GM23338 (cell line): Measurements from ENCODE around the gene NCLN. TPM values are rescaled to one million over a fixed set of nuclear protein-coding genes. Genes with fewer than 3 reads are reported as not detected.

Source experiments
- ATAC-seq: fragments of 200-7000 bp; cut with Tn5 transposase; 3 replicates; pipeline ENCODE4 v1.9.1; 2020
- DNase-seq: peaks from one replicate; pipeline ENCODE4 v3.0.0-alpha.2; 2015; ENCODE audit warnings: low spot score
- H2AFZ ChIP-seq: fragments of 200-600 bp; sonication (generic); 2 replicates; pipeline ENCODE4 v1.8.0; 2016; ENCODE audit warnings: antibody characterized with exemption, mild to moderate bottlenecking, moderate library complexity
- H3F3A ChIP-seq: fragments of 200-600 bp; sonication (generic); replicated peaks from 2 replicates; pipeline ENCODE4 v1.8.0; 2017; ENCODE audit warnings: antibody characterized with exemption, mixed run types, low read depth
- H3K27ac ChIP-seq: fragments of 200-600 bp; sonication (generic); 2 replicates; pipeline ENCODE4 v1.6.1; 2016; ENCODE audit warnings: low read depth
- H3K27me3 ChIP-seq: fragments of 200-600 bp; sonication (generic); 2 replicates; pipeline ENCODE4 v1.8.0; 2016; ENCODE audit warnings: mild to moderate bottlenecking, mixed run types, moderate library complexity; ENCODE audit not compliant: insufficient read depth
- H3K36me3 ChIP-seq: fragments of 200-600 bp; sonication (generic); 2 replicates; pipeline ENCODE4 v1.8.0; 2016; ENCODE audit warnings: mild to moderate bottlenecking; ENCODE audit not compliant: insufficient read depth
- H3K4me1 ChIP-seq: fragments of 200-600 bp; sonication (generic); 2 replicates; pipeline ENCODE4 v1.8.0; 2016; ENCODE audit warnings: mild to moderate bottlenecking, moderate library complexity; ENCODE audit not compliant: insufficient read depth
- H3K4me2 ChIP-seq: fragments of 200-600 bp; sonication (generic); 2 replicates; pipeline ENCODE4 v1.7.1; 2017; ENCODE audit warnings: mixed run types
- H3K4me3 ChIP-seq: fragments of 200-600 bp; sonication (generic); 2 replicates; pipeline ENCODE4 v1.6.1; 2016; ENCODE audit warnings: mixed run types
- H3K79me2 ChIP-seq: fragments of 200-600 bp; sonication (generic); replicated peaks from 2 replicates; pipeline ENCODE4 v1.8.0; 2017; ENCODE audit warnings: mild to moderate bottlenecking; ENCODE audit not compliant: insufficient read depth
- H3K9me2 ChIP-seq: fragments of 200-600 bp; sonication (generic); 2 replicates; pipeline ENCODE4 v1.8.0; 2017; ENCODE audit not compliant: insufficient read depth
- H4K20me1 ChIP-seq: fragments of 200-600 bp; sonication (generic); replicated peaks from 2 replicates; pipeline ENCODE4 v1.8.0; 2017; ENCODE audit warnings: mild to moderate bottlenecking; ENCODE audit not compliant: insufficient read depth
- H3K27ac Mint-ChIP-seq: 2 replicates; pipeline ENCODE4 v1.8.0; 2020; ENCODE audit warnings: inconsistent platforms, mild to moderate bottlenecking, moderate library complexity, mixed read lengths
- H3K27me3 Mint-ChIP-seq: 3 replicates; pipeline ENCODE4 v1.8.0; 2022; ENCODE audit warnings: low read depth, mild to moderate bottlenecking, moderate library complexity, mixed read lengths, inconsistent platforms; ENCODE audit not compliant: insufficient read depth, poor library complexity
- H3K36me3 Mint-ChIP-seq: 3 replicates; pipeline ENCODE4 v1.8.0; 2021; ENCODE audit warnings: low read depth, mild to moderate bottlenecking, inconsistent platforms, moderate library complexity, mixed read lengths
- H3K4me1 Mint-ChIP-seq: 3 replicates; pipeline ENCODE4 v1.8.0; 2020; ENCODE audit warnings: mild to moderate bottlenecking, inconsistent platforms, mixed read lengths
- H3K4me3 Mint-ChIP-seq: 3 replicates; pipeline ENCODE4 v1.8.0; 2021; ENCODE audit warnings: moderate library complexity, mild to moderate bottlenecking, inconsistent platforms, mixed read lengths
- H3K9me3 Mint-ChIP-seq: 3 replicates; pipeline ENCODE4 v1.8.0; 2020; ENCODE audit warnings: moderate library complexity, mild to moderate bottlenecking, inconsistent platforms, mixed read lengths
- CREB1 ChIP-seq: fragments of 250-450 bp; sonication (Bioruptor Pico); IDR thresholded peaks from 2 replicates; pipeline ENCODE4 v1.5.0; 2020; ENCODE audit warnings: low read depth, mild to moderate bottlenecking, moderate library complexity
- CTCF ChIP-seq, 2 experiments: fragments of 200-600 bp in 1 of 2; sonication (generic) in 1 of 2; conservative IDR thresholded peaks; 2 replicates each; pipeline versions ENCODE4 v1.5.1 to v1.6.1; 2016 to 2017; ENCODE audit warnings: antibody characterized with exemption in 2 of 2, low read depth in 2 of 2, mild to moderate bottlenecking in 2 of 2, moderate library complexity in 1 of 2
- EZH2 ChIP-seq: fragments of 200-600 bp; sonication (generic); IDR thresholded peaks from one replicate; pipeline ENCODE4 v1.8.0; 2017; ENCODE audit warnings: antibody characterized with exemption, mild to moderate bottlenecking, low read depth; ENCODE audit not compliant: unreplicated experiment
- EZH2phosphoT487 ChIP-seq: fragments of 200-600 bp; sonication (generic); IDR thresholded peaks from one replicate; pipeline ENCODE4 v1.8.1; 2018; ENCODE audit warnings: antibody characterized with exemption; ENCODE audit not compliant: unreplicated experiment
- JUNB ChIP-seq: IDR thresholded peaks from one replicate; pipeline ENCODE4 v1.6.1; 2016; ENCODE audit warnings: antibody characterized with exemption; ENCODE audit not compliant: unreplicated experiment
- NANOG ChIP-seq: IDR thresholded peaks from 2 replicates; pipeline ENCODE4 v1.6.1; 2016; ENCODE audit warnings: antibody characterized with exemption, borderline replicate concordance
- POLR2AphosphoS5 ChIP-seq: IDR thresholded peaks from 2 replicates; pipeline ENCODE4 v1.6.1; 2016; ENCODE audit warnings: antibody characterized with exemption, low read depth
- REST ChIP-seq: IDR thresholded peaks from one replicate; pipeline ENCODE4 v1.6.1; 2018; ENCODE audit warnings: antibody characterized with exemption; ENCODE audit not compliant: unreplicated experiment
- STAT1 ChIP-seq: IDR thresholded peaks from one replicate; pipeline ENCODE4 v1.6.1; 2016; ENCODE audit warnings: antibody characterized with exemption; ENCODE audit not compliant: unreplicated experiment
- ZNF114 ChIP-seq: fragments of 250-450 bp; sonication (Bioruptor Pico); IDR thresholded peaks from 2 replicates; pipeline ENCODE4 v1.5.0; 2020; ENCODE audit warnings: mild to moderate bottlenecking, moderate library complexity
- ZNF331 ChIP-seq: fragments of 250-450 bp; sonication (Bioruptor Pico); IDR thresholded peaks from 2 replicates; pipeline ENCODE4 v1.5.0; 2020; ENCODE audit warnings: low read depth, mild to moderate bottlenecking, moderate library complexity
- polyA plus RNA-seq: library from polyadenylated mRNA; unstranded; fragments of >200 nt; fragmentation: Nextera tagmentation; extraction: Ambion mirVana; gene quantifications from 2 replicates; pipeline ENCODE4 v1.2.1, GENCODE V29; 2016
- total RNA-seq: library from RNA; depleted of rRNA; stranded (reverse); fragments of >200 nt; shearing (Covaris generic); gene quantifications from 2 replicates; pipeline ENCODE4 v1.2.3, GENCODE V29; 2014
- TF ChIP-seq, protein P1 (sequence below): IDR thresholded peaks from 2 replicates; pipeline ENCODE4 v1.6.1; 2016; ENCODE audit warnings: antibody characterized with exemption

Gene NCLN
- total and polyA plus RNA-seq, 2 experiments from 2014 or later = 85.6 to 125 TPM

DNA sequence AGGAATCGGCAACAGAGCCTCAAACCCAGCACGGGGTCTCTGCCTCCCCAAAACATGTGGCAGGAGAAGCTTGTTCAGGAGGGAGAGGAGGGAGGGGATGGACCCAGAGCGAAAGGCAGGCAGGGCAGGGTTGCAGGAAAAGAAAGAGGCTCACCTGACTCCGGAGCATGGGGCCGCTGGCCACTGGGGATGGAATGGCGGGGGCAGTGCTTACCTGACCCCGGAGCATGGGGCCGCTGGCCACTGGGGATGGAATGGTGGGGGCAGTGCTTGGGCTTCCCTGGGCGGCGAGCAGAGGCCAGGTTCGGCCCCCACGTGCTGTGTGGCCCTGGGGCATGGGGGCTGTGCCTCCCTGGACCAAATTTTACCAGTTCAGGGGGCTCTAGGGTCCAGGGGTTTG, 25.5 kb downstream of the NCLN start (continued):
- no peak for TF ChIP-seq REST
- no peak for TF ChIP-seq ZNF331
- TF ChIP-seq POLR2AphosphoS5 = no peak
- no peak for TF ChIP-seq JUNB
- TF ChIP-seq CTCF (conservative IDR thresholded peaks at IDR 0.05; ENCODE audit: low read depth in 2 of 2) = no peak
- TF ChIP-seq CREB1 = no peak
- TF ChIP-seq EZH2phosphoT487 = no peak

DNA sequence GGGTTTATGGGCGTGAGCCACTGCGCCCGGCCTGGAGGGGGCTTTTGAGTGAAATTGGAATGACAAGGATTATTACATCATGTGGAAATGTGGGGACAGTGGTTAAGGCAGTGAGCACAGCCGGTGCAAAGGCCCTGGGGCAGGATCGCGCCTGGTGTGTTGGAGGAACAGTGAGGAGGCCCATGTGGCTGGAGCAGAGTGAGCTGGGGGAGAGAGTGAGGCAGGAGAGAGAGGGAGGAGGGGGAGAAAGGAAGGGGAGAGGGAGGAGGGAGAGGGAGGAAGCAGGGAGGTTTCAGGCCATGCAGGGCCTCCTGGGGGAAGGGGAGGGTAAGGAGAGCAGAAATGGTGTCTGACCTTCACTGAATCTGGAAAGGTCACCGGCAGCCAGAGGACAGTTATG, 27.4 kb downstream of the NCLN start:
- no peak overlapping the region for H3K4me3 ChIP-seq
- H3K4me1 Mint-ChIP-seq = peaks cover 8% of the 10 kb centered on the region
- H3K9me2 ChIP-seq = no peaks in the 10 kb centered on the region
- H3K27ac ChIP-seq = no peak overlapping the region
- ATAC-seq = no peak
- no peaks in the 10 kb centered on the region for H3K9me3 Mint-ChIP-seq
- peaks cover 4% of the 10 kb centered on the region; the same call in 1 of the 2 replicates for H3K4me1 ChIP-seq
- no peaks in the 10 kb centered on the region for H3F3A ChIP-seq
- H3K27ac Mint-ChIP-seq = no peak overlapping the region
- H3K36me3 ChIP-seq = no peaks in the 10 kb centered on the region
- no peak for DNase-seq
- H3K4me2 ChIP-seq = no peak overlapping the region
- H3K4me3 Mint-ChIP-seq = no peak overlapping the region
- no peaks in the 10 kb centered on the region for H3K27me3 ChIP-seq
- peaks cover 8% of the 10 kb centered on the region for H3K36me3 Mint-ChIP-seq
- H3K79me2 ChIP-seq = no peaks in the 10 kb centered on the region
- peaks cover 6% of the 10 kb centered on the region; the same call in 1 of the 2 replicates for H4K20me1 ChIP-seq
- H3K27me3 Mint-ChIP-seq = peaks cover 11% of the 10 kb centered on the region
- H2AFZ ChIP-seq = no peak overlapping the region
- TF ChIP-seq CREB1 (no peak), POLR2AphosphoS5 (no peak), ZNF114 (CRISPR knock-in tag) (no peak), EZH2 (no peak), CTCF (conservative IDR thresholded peaks at IDR 0.05; ENCODE audit: low read depth in 2 of 2) (no peak), ZNF331 (no peak), NANOG (no peak), STAT1 (no peak), JUNB (no peak), REST (no peak)
- TF ChIP-seq, protein P1, sequence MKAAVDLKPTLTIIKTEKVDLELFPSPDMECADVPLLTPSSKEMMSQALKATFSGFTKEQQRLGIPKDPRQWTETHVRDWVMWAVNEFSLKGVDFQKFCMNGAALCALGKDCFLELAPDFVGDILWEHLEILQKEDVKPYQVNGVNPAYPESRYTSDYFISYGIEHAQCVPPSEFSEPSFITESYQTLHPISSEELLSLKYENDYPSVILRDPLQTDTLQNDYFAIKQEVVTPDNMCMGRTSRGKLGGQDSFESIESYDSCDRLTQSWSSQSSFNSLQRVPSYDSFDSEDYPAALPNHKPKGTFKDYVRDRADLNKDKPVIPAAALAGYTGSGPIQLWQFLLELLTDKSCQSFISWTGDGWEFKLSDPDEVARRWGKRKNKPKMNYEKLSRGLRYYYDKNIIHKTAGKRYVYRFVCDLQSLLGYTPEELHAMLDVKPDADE = no peak
